Smooth muscle cell of the brain vasculature (primary cell): ENCODE measurements around the gene GATM.
A peak's percentile ranks its signal among the peaks of the same experiment; 100 is the strongest.

ENCODE experiments used
- DNase-seq: peaks from one replicate; pipeline ENCODE4 v3.0.0-alpha.2; 2012; ENCODE audit warnings: low read depth, low spot score

GATM gene, protein sequence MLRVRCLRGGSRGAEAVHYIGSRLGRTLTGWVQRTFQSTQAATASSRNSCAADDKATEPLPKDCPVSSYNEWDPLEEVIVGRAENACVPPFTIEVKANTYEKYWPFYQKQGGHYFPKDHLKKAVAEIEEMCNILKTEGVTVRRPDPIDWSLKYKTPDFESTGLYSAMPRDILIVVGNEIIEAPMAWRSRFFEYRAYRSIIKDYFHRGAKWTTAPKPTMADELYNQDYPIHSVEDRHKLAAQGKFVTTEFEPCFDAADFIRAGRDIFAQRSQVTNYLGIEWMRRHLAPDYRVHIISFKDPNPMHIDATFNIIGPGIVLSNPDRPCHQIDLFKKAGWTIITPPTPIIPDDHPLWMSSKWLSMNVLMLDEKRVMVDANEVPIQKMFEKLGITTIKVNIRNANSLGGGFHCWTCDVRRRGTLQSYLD

DNA sequence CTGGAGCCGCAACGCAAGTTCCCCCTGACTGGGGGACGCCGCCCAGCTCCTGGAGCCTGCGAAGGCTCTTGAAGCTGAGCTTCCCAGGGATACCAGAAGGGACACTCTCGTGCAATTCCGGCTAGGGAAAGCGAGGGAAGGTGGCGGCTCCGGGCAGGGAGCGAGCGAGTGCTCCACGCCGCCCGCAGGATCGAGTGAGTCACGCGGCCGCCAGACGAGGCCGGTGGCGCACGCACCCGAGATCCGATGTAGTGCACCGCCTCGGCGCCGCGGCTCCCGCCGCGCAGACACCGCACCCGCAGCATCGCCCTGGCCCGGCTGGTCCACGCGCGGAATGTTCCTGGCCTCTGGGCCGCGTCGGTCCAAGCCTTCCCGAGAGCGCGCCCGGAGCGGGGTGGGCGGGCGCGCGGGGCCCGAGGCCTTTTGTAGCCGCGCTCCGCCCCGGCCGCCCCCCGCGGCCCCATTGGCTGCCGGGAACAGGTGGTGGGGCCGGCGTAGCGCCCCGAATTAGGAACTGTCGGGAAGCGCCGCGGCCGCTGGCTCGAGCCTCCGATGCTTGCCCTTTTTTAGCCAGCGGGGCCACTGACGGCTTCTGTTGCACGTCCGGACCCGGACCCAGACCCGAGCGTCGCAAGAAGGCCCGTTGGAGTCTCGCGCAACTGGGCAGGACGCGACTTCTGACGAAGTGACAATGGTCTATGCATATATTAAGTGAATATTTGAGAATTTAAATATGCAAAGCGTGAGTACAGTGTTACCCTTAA lies at the start of gene GATM:
TSS of gene GATM (minus strand) at position 396 of the 764 bp plus-strand sequence. CDS start at position 305, 91 bp downstream.
- peak; percentile 41 for DNase-seq

GRCh38 chr15:45427085-45427484 lies 48.7 kb upstream of the GATM start:
- DNase-seq, result no peak

DNA sequence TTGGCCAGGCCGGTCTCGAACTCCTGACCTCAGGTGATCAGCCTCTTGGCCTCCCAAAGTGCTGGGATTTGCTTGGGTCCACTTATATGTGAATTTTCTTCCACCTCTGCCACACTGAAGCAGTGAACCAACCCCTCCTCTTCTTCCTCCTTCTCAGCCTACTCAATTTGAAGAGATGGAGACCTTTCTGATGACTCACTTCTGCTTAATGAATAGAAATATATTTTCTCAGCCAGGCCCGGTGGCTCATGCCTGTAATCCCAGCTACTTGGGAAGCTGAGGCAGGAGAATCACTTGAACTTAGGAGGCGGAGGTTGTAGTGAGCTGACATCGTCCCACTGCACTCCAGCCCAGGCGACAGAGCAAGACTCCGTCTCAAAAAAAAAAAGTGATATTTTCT lies 46.8 kb upstream of the GATM start:
- no peak for DNase-seq

DNA sequence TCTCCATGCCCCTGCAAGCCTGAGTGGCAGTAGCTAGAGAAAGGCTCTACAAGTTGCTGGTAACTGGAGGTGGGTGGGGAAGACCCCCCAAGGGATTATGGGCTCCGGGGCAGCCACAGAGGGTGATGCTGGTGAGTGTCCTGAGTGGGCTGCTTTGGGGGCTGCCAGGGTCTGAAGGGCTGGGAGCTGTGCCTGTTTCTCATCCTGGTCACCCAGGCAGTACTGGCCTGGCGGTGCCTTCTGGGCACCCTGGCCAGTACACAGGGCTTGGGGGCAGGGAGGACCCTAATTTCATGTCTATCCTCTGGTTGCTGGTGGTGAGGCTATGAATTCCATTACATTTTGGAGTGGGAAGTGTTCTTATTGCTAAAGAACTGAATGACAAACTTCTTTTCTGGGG lies 46.1 kb upstream of the GATM start:
- DNase-seq, result no peak

GRCh38 chr15:45417303-45417950 lies 39.1 kb upstream of the GATM start:
- no peak for DNase-seq

DNA sequence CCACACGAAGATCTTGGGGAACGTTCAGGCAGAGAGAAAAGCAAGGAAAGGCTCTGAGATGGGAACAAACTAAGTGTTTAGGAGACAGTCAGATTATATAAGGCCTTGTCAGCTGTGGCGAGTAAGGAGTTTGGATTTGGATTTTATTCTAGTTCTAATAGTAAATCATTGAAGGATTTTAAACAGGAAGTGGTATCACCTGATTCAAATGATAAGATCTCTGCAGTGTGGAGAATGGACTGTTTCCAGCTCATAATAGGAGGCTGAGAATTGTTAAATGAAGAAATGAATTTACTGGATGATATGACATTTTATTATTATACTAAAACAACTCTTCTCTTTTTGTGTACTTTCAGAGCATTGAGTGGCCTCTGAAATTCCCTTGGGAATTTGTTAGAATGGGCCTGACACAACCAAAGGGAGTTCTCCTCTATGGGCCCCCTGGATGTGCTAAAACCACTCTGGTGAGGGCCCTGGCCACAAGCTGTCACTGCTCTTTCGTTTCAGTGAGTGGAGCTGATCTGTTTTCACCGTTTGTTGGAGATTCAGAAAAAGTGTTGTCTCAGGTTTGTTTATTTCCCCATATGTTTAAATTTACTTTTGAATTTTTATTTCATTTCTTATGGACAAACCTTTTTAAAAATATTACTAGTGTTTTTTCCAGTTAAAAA lies 36.0 kb upstream of the GATM start:
- DNase-seq, result no peak

- DNase-seq, result no peak
Observed at GRCh38 chr15:45409596-45409995, 31.3 kb upstream of the GATM start.

DNA sequence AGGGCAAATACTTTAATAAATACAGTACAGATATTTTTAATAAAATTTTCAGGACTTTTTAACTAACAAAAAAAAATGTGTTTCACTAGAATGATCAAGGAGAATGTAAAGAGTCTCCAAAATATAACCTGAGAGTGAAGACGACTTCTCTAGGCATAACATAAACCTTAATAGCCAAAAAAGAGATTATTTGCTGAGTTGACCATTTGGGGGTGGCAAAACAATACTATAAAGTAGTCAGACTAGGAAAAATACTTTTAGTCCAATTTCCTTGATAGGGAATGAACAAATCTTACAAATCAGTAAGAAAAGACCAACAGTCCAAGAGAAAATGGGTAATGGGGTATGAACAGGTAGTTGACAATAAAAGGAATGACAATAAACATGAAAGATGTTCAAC lies 29.4 kb upstream of the GATM start:
- no peak for DNase-seq

DNA sequence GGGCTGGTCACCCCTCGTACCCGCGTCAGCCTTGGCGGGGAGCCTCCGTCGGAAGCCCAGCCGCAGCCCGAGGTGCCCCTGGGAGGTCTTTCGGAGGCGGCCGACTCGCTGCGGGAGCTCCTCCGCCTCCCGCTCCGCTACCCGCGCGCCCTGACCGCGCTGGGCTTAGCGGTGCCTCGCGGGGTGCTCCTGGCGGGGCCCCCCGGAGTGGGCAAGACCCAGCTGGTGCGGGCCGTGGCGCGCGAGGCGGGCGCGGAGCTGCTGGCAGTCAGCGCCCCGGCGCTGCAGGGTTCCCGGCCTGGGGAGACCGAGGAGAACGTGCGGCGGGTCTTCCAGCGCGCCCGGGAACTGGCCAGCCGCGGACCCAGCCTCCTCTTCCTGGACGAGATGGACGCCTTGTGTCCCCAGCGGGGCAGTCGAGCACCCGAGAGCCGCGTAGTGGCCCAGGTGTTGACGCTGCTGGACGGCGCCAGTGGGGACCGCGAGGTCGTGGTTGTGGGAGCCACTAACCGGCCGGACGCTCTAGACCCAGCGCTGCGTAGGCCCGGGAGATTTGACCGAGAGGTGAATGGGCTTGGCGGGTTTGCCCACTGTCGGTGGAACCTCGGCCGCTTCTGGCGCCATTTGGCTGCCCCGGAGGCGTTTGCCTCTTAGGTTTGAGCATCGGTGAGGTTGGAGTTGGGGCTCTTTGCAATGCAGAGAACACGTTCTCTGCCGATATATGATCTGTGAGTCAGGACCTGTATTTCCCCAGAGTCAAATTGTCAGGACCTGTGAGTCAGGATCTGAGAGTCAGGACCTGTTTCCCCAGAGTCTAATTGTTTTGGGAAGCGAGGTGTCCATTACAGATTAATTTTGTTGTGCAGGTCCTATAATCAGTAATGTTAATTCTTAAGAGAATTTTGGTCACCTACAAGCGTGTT lies 24.9 kb upstream of the GATM start:
- DNase-seq, result no peak

DNA sequence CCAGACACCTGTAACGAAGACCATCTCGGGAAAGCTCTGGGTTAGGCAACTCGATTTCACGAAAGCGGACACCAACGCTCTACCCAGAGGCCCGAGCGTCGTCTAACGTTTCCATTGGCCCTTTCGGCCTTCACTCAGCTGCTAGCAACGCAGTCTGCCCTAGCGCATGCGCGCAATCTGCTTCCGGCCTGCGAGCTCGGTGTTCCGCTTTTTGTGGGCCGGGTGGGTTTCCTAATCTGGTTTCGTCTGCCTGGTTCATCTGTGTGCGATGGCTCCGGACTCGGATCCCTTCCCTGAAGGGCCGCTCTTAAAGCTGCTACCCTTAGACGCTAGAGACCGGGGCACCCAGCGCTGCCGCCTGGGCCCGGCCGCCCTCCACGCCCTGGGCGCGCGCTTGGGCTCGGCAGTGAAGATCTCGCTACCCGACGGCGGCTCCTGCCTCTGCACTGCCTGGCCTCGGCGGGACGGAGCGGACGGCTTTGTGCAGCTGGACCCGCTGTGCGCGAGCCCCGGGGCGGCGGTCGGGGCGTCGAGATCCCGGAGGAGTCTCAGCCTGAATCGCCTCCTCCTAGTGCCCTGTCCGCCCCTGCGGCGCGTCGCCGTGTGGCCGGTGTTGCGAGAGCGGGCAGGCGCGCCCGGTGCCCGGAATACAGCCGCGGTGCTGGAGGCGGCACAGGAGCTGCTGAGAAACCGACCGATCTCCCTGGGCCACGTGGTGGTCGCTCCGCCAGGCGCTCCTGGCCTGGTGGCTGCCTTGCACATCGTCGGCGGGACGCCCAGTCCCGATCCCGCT lies 24.0 kb upstream of the GATM start:
- peak; percentile 93 for DNase-seq

GRCh38 chr15:45401665-45402161 lies 23.4 kb upstream of the GATM start:
- no peak for DNase-seq

DNA sequence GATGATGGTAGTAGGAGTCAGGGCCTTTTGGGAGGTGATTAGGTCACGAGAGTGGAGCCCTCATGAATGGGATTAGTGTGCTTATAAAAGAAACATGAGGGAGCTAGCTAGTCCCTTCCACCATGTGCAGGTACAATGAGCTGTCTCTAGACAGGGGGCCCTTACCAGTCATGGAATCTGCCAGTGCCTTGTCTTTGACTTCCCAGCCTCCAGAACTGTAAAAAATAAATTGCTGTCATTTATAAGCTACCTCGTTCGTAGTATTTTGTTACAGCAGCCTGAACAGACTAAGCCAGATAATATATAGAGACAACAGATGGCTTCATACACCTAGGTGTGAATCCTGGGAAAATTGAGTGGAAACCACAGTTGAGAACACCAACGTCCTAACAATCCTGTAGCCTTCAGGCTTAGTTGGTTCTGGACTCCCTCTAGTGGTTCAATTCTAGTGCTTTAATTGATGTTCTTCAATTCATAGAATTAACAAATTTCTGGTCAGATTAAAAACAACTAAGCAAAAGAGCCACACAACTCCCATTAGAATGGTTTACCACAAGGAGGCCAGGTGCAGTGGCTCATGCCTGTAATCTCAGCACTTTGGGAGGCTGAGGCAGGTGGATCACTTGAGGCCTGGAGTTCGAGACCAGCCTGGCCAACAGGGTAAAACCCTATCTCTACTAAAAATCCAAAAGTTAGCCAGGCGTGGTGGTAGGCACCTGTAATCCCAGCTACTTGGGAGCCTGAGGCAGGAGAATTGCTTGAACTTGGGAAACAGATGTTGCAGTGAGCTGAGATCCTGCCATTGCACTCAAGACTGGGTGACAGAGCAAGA lies 21.3 kb upstream of the GATM start:
- DNase-seq, result peak; percentile 13

DNA sequence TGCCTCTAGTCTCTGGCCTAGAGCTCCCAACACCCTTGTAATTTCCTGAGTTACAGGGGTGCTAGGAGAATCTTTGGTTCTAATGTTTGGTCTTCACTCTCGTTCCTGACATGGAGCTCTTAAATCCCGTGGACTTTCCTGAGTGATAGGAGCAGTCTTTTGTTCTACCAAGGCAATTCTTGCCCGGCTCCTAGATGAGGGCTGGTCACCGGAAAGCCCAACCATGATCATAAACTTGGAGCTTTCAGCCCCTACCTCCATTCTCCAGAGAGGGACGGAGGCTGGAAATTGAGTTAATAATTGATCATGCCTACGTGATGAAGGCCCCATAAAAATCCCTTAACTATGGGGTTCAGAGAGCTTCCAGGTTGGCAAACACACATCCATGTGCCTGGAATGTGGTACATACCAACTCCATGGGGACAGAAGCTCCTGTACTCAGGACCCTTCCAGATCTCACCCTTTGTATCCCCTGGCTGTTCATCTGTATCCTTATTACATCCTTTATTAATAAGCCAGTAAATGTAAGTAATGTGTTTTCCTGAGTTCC lies 18.8 kb upstream of the GATM start:
- DNase-seq, result no peak

GRCh38 chr15:45395943-45396342 lies 17.6 kb upstream of the GATM start:
- DNase-seq, result no peak

- no peak for DNase-seq
Observed at GRCh38 chr15:45394681-45395080, 16.3 kb upstream of the GATM start.

GRCh38 chr15:45393851-45394250 lies 15.5 kb upstream of the GATM start:
- no peak for DNase-seq

DNA sequence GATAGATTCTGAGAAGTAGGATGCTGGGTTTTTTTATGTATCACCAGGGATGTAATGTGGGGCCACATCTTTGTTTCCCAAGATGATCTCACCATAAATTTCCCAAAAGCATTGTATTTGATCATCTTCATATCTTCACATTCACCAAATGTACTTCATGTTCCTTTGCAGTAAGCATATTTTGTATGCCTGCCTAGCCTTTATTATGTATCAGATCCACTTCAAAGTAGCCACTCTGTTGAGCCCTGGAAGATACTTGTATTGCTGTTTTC lies 14.2 kb upstream of the GATM start:
- no peak for DNase-seq

GRCh38 chr15:45391746-45392583 lies 13.6 kb upstream of the GATM start:
- no peak for DNase-seq
